Endodermal cell (in vitro differentiated cells): Measurements from ENCODE around the gene TMEM245. TPM values are rescaled to one million over a fixed set of nuclear protein-coding genes. Genes with fewer than 3 reads are reported as not detected.

Experiments
- DNase-seq: peaks from one replicate; pipeline ENCODE4 v3.0.0-alpha.2; 2017
- H3K27ac ChIP-seq: 2 replicates; pipeline ENCODE4 v1.5.1; 2013; ENCODE audit warnings: mild to moderate bottlenecking, low read depth, low read length, moderate library complexity
- H3K27me3 ChIP-seq: 2 replicates; pipeline ENCODE4 v1.6.1; 2013; ENCODE audit warnings: mild to moderate bottlenecking, low read length, moderate library complexity; ENCODE audit not compliant: insufficient read depth, control insufficient read depth, poor library complexity, severe bottlenecking
- H3K36me3 ChIP-seq: 2 replicates; pipeline ENCODE4 v1.7.0; 2013; ENCODE audit warnings: mild to moderate bottlenecking, low read length, moderate library complexity; ENCODE audit not compliant: control insufficient read depth, insufficient read depth
- H3K4me1 ChIP-seq: one replicate; pipeline ENCODE4 v1.7.0; 2013; ENCODE audit warnings: low read length; ENCODE audit not compliant: control insufficient read depth, insufficient read depth
- H3K4me3 ChIP-seq: 2 replicates; pipeline ENCODE4 v1.5.1; 2013; ENCODE audit warnings: mild to moderate bottlenecking, low read length, moderate library complexity
- H3K9ac ChIP-seq: 2 replicates; pipeline ENCODE4 v1.6.1; 2013; ENCODE audit warnings: mild to moderate bottlenecking, low read length, moderate library complexity; ENCODE audit not compliant: poor library complexity, severe bottlenecking; ENCODE audit errors: extremely low read depth
- H3K9me3 ChIP-seq: 2 replicates; pipeline ENCODE4 v1.6.1; 2013; ENCODE audit warnings: mild to moderate bottlenecking, low read length, moderate library complexity; ENCODE audit not compliant: control insufficient read depth
- H3K27ac Mint-ChIP-seq: 2 replicates; pipeline ENCODE4 v1.8.0; 2020; ENCODE audit warnings: mixed read lengths
- H3K27me3 Mint-ChIP-seq: 2 replicates; pipeline ENCODE4 v1.8.0; 2021; ENCODE audit warnings: mild to moderate bottlenecking, mixed read lengths; ENCODE audit not compliant: insufficient read depth
- H3K36me3 Mint-ChIP-seq: 2 replicates; pipeline ENCODE4 v1.8.0; 2020; ENCODE audit warnings: low read depth, mixed read lengths
- H3K4me1 Mint-ChIP-seq: 2 replicates; pipeline ENCODE4 v1.8.0; 2020; ENCODE audit warnings: mixed read lengths
- H3K4me3 Mint-ChIP-seq: 2 replicates; pipeline ENCODE4 v1.8.0; 2020; ENCODE audit warnings: mild to moderate bottlenecking, moderate library complexity, mixed read lengths
- H3K9me3 Mint-ChIP-seq: 2 replicates; pipeline ENCODE4 v1.8.0; 2020; ENCODE audit warnings: mild to moderate bottlenecking, mixed read lengths
- WGBS, 2 experiments: methylation state at CpG; one replicate each; pipeline versions ENCODE4 v1.1.5 to v1.1.7; 2013; ENCODE audit warnings: missing lambda C conversion rate in 2 of 2, mixed read lengths in 1 of 2; ENCODE audit not compliant: insufficient coverage in 1 of 2, insufficient read length in 1 of 2; 5-methylcytosine and 5-hydroxymethylcytosine counted together
- total RNA-seq, 2 donors: library from RNA; stranded (reverse); fragmentation: NEBNext Ultra II Directional in 1 of 2; extraction: Animal tissue kit (Norgen Biotek cat#: 25700) in 1 of 2; gene quantifications; 2 replicates in 1 of 2; 3 replicates in 1 of 2; pipeline ENCODE4 v1.2.1, GENCODE V29; 2021
- TF ChIP-seq, protein P1 (sequence below): fragments of 200-600 bp; sonication (generic); conservative IDR thresholded peaks from 2 replicates; pipeline ENCODE4 v1.5.0; 2021; ENCODE audit warnings: antibody characterized with exemption, mild to moderate bottlenecking

Gene TMEM245
- total RNA-seq, 2 donors from 2014 or later: 42.8 to 55.0 TPM

GRCh38 chr9:109005678-109006077, 114.1 kb downstream of the TMEM245 start:
- Mint-ChIP-seq H3K9me3 (peaks cover 25% of the 10 kb centered on the region), H3K27me3 (no peaks in the 10 kb centered on the region), H3K4me1 (peaks cover 4% of the 10 kb centered on the region), H3K4me3 (no peak overlapping the region), H3K36me3 (peaks cover 54% of the 10 kb centered on the region), H3K27ac (no peak overlapping the region)
- H3K9ac ChIP-seq: no peak overlapping the region
- no peak overlapping the region for H3K27ac ChIP-seq
- 96 to 100% methylated on average over 2 of the region's 3 CpGs for WGBS, 2 experiments
- peaks cover 36% of the 10 kb centered on the region for H3K36me3 ChIP-seq
- H3K4me3 ChIP-seq: no peak overlapping the region
- TF ChIP-seq, protein P1, sequence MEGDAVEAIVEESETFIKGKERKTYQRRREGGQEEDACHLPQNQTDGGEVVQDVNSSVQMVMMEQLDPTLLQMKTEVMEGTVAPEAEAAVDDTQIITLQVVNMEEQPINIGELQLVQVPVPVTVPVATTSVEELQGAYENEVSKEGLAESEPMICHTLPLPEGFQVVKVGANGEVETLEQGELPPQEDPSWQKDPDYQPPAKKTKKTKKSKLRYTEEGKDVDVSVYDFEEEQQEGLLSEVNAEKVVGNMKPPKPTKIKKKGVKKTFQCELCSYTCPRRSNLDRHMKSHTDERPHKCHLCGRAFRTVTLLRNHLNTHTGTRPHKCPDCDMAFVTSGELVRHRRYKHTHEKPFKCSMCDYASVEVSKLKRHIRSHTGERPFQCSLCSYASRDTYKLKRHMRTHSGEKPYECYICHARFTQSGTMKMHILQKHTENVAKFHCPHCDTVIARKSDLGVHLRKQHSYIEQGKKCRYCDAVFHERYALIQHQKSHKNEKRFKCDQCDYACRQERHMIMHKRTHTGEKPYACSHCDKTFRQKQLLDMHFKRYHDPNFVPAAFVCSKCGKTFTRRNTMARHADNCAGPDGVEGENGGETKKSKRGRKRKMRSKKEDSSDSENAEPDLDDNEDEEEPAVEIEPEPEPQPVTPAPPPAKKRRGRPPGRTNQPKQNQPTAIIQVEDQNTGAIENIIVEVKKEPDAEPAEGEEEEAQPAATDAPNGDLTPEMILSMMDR: no peak
- H3K4me1 ChIP-seq: no peaks in the 10 kb centered on the region
- no peaks in the 10 kb centered on the region for H3K27me3 ChIP-seq
- DNase-seq: no peak
- peaks cover 25% of the 10 kb centered on the region for H3K9me3 ChIP-seq

DNA sequence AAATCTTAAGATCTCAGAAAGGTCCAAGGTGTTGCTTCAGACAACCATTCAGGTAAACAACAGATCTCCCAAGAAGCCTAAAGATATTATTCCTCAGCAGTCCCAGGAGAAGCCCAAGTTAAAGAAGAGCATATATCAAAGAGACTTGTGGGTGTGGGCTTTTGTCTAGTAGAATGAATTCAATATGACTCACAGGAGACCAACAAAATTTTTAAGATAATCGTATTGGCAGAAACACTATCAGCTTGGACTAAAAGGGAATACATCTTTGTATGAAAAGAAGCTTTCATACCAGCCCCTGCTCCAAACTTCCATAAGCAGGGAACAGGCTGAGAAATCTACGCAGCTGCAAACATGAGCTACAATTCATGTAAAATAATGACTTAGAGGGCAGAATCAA, 116.6 kb downstream of the TMEM245 start:
- peaks cover 48% of the 10 kb centered on the region for H3K36me3 Mint-ChIP-seq
- no peak overlapping the region for H3K9ac ChIP-seq

GRCh38 chr9:109002141-109002540, 117.6 kb downstream of the TMEM245 start:
- Histone ChIP-seq H3K4me1 (no peaks in the 10 kb centered on the region), H3K4me3 (no peak overlapping the region), H3K27me3 (no peaks in the 10 kb centered on the region), H3K27ac (no peak overlapping the region), H3K9me3 (peaks cover 25% of the 10 kb centered on the region), H3K36me3 (peaks cover 51% of the 10 kb centered on the region), H3K9ac (no peak overlapping the region)
- DNase-seq: no peak
- TF ChIP-seq, protein P1: no peak
- WGBS, 2 experiments: 89 to 97% methylated on average over 4 of the region's 4 CpGs
- H3K36me3 Mint-ChIP-seq: peaks cover 47% of the 10 kb centered on the region
- no peak overlapping the region for H3K27ac Mint-ChIP-seq
- peaks cover 5% of the 10 kb centered on the region for H3K4me1 Mint-ChIP-seq
- peaks cover 25% of the 10 kb centered on the region for H3K9me3 Mint-ChIP-seq
- H3K4me3 Mint-ChIP-seq: no peak overlapping the region
- H3K27me3 Mint-ChIP-seq: no peaks in the 10 kb centered on the region

More for the DNA sequence above, 116.6 kb downstream of the TMEM245 start:
- DNase-seq: no peak
- no peak overlapping the region for H3K4me3 Mint-ChIP-seq
- H3K27ac ChIP-seq: no peak overlapping the region
- no peaks in the 10 kb centered on the region for H3K27me3 Mint-ChIP-seq
- H3K4me3 ChIP-seq: no peak overlapping the region
- H3K27ac Mint-ChIP-seq: no peak overlapping the region
- H3K4me1 ChIP-seq: no peaks in the 10 kb centered on the region
- H3K36me3 ChIP-seq: peaks cover 43% of the 10 kb centered on the region
- TF ChIP-seq, protein P1: no peak
- no peaks in the 10 kb centered on the region for H3K27me3 ChIP-seq
- H3K9me3 ChIP-seq: peaks cover 25% of the 10 kb centered on the region
- peaks cover 5% of the 10 kb centered on the region for H3K4me1 Mint-ChIP-seq
- H3K9me3 Mint-ChIP-seq: peaks cover 25% of the 10 kb centered on the region
- WGBS, 2 experiments: 95 to 100% methylated on average over 1 to 2 of the region's 2 CpGs
